ENCODE results near the gene SLC16A2.
A peak's percentile ranks its signal among the peaks of the same experiment; 100 is the strongest.

The SLC16A2 gene

GRCh38 chrX:74421036-74421739 lies at the start of gene SLC16A2:
TSS of gene SLC16A2 (plus strand) at chrX:74421493. CDS start at chrX:74421638, 145 bp downstream.
- peak; percentile 1 to 17 for DNase-seq

- no peak for DNase-seq
Measured at GRCh38 chrX:74372272-74372671, 49.0 kb upstream of the SLC16A2 start.

GRCh38 chrX:74377282-74377681 lies 44.0 kb upstream of the SLC16A2 start:
- no peak for DNase-seq

- DNase-seq: peak; percentile 0 to 52
Measured at GRCh38 chrX:74382613-74383012, 38.7 kb upstream of the SLC16A2 start.

GRCh38 chrX:74383611-74384010 lies 37.7 kb upstream of the SLC16A2 start:
- DNase-seq: no peak

- no peak for DNase-seq
Measured at GRCh38 chrX:74389016-74389722, 32.1 kb upstream of the SLC16A2 start.

- no peak for DNase-seq
Measured at GRCh38 chrX:74395556-74395955, 25.7 kb upstream of the SLC16A2 start.

- no peak for DNase-seq
Measured at GRCh38 chrX:74405973-74406489, 15.3 kb upstream of the SLC16A2 start.

- no peak for DNase-seq
Measured at GRCh38 chrX:74408304-74408703, 13.0 kb upstream of the SLC16A2 start.

- DNase-seq: no peak
Measured at GRCh38 chrX:74419864-74420195, 1.5 kb upstream of the SLC16A2 start.

- no peak for DNase-seq
Measured at GRCh38 chrX:74420196-74421035, 877 bp upstream of the SLC16A2 start.

- no peak for DNase-seq
Measured at GRCh38 chrX:74421740-74422352, 553 bp downstream of the SLC16A2 start.

GRCh38 chrX:74422576-74423288 lies 1.4 kb downstream of the SLC16A2 start:
- peak in 1 of 2 donors; percentile 0 for DNase-seq

- DNase-seq: no peak
Measured at GRCh38 chrX:74423289-74423998, 2.2 kb downstream of the SLC16A2 start.

GRCh38 chrX:74426071-74426470 lies 4.8 kb downstream of the SLC16A2 start:
- no peak for DNase-seq

- DNase-seq: no peak
Measured at GRCh38 chrX:74426615-74427014, 5.3 kb downstream of the SLC16A2 start.

- no peak for DNase-seq
Measured at GRCh38 chrX:74431797-74432196, 10.5 kb downstream of the SLC16A2 start.

- no peak for DNase-seq
Measured at GRCh38 chrX:74434336-74434735, 13.0 kb downstream of the SLC16A2 start.

- no peak for DNase-seq
Measured at GRCh38 chrX:74437530-74437929, 16.2 kb downstream of the SLC16A2 start.

- DNase-seq: no peak
Measured at GRCh38 chrX:74438764-74439163, 17.5 kb downstream of the SLC16A2 start.

GRCh38 chrX:74445099-74445498 lies 23.8 kb downstream of the SLC16A2 start:
- no peak for DNase-seq

- no peak for DNase-seq
Measured at GRCh38 chrX:74446876-74447275, 25.6 kb downstream of the SLC16A2 start.
